GM23338 (cell line): ENCODE data around the gene DNAAF5. TPM values are rescaled to one million over a fixed set of nuclear protein-coding genes. Genes with fewer than 3 reads are reported as not detected.

Experiments
- ATAC-seq: fragments of 200-7000 bp; cut with Tn5 transposase; 3 replicates; pipeline ENCODE4 v1.9.1; 2020
- DNase-seq: peaks from one replicate; pipeline ENCODE4 v3.0.0-alpha.2; 2015; ENCODE audit warnings: low spot score
- H2AFZ ChIP-seq: fragments of 200-600 bp; sonication (generic); 2 replicates; pipeline ENCODE4 v1.8.0; 2016; ENCODE audit warnings: antibody characterized with exemption, mild to moderate bottlenecking, moderate library complexity
- H3F3A ChIP-seq: fragments of 200-600 bp; sonication (generic); replicated peaks from 2 replicates; pipeline ENCODE4 v1.8.0; 2017; ENCODE audit warnings: antibody characterized with exemption, mixed run types, low read depth
- H3K27ac ChIP-seq: fragments of 200-600 bp; sonication (generic); 2 replicates; pipeline ENCODE4 v1.6.1; 2016; ENCODE audit warnings: low read depth
- H3K27me3 ChIP-seq: fragments of 200-600 bp; sonication (generic); 2 replicates; pipeline ENCODE4 v1.8.0; 2016; ENCODE audit warnings: mild to moderate bottlenecking, mixed run types, moderate library complexity; ENCODE audit not compliant: insufficient read depth
- H3K36me3 ChIP-seq: fragments of 200-600 bp; sonication (generic); 2 replicates; pipeline ENCODE4 v1.8.0; 2016; ENCODE audit warnings: mild to moderate bottlenecking; ENCODE audit not compliant: insufficient read depth
- H3K4me1 ChIP-seq: fragments of 200-600 bp; sonication (generic); 2 replicates; pipeline ENCODE4 v1.8.0; 2016; ENCODE audit warnings: mild to moderate bottlenecking, moderate library complexity; ENCODE audit not compliant: insufficient read depth
- H3K4me2 ChIP-seq: fragments of 200-600 bp; sonication (generic); 2 replicates; pipeline ENCODE4 v1.7.1; 2017; ENCODE audit warnings: mixed run types
- H3K4me3 ChIP-seq: fragments of 200-600 bp; sonication (generic); 2 replicates; pipeline ENCODE4 v1.6.1; 2016; ENCODE audit warnings: mixed run types
- H3K79me2 ChIP-seq: fragments of 200-600 bp; sonication (generic); replicated peaks from 2 replicates; pipeline ENCODE4 v1.8.0; 2017; ENCODE audit warnings: mild to moderate bottlenecking; ENCODE audit not compliant: insufficient read depth
- H3K9me2 ChIP-seq: fragments of 200-600 bp; sonication (generic); 2 replicates; pipeline ENCODE4 v1.8.0; 2017; ENCODE audit not compliant: insufficient read depth
- H4K20me1 ChIP-seq: fragments of 200-600 bp; sonication (generic); replicated peaks from 2 replicates; pipeline ENCODE4 v1.8.0; 2017; ENCODE audit warnings: mild to moderate bottlenecking; ENCODE audit not compliant: insufficient read depth
- H3K27ac Mint-ChIP-seq: 2 replicates; pipeline ENCODE4 v1.8.0; 2020; ENCODE audit warnings: inconsistent platforms, mild to moderate bottlenecking, moderate library complexity, mixed read lengths
- H3K27me3 Mint-ChIP-seq: 3 replicates; pipeline ENCODE4 v1.8.0; 2022; ENCODE audit warnings: low read depth, mild to moderate bottlenecking, moderate library complexity, mixed read lengths, inconsistent platforms; ENCODE audit not compliant: insufficient read depth, poor library complexity
- H3K36me3 Mint-ChIP-seq: 3 replicates; pipeline ENCODE4 v1.8.0; 2021; ENCODE audit warnings: low read depth, mild to moderate bottlenecking, inconsistent platforms, moderate library complexity, mixed read lengths
- H3K4me1 Mint-ChIP-seq: 3 replicates; pipeline ENCODE4 v1.8.0; 2020; ENCODE audit warnings: mild to moderate bottlenecking, inconsistent platforms, mixed read lengths
- H3K4me3 Mint-ChIP-seq: 3 replicates; pipeline ENCODE4 v1.8.0; 2021; ENCODE audit warnings: moderate library complexity, mild to moderate bottlenecking, inconsistent platforms, mixed read lengths
- H3K9me3 Mint-ChIP-seq: 3 replicates; pipeline ENCODE4 v1.8.0; 2020; ENCODE audit warnings: moderate library complexity, mild to moderate bottlenecking, inconsistent platforms, mixed read lengths
- CREB1 ChIP-seq: fragments of 250-450 bp; sonication (Bioruptor Pico); IDR thresholded peaks from 2 replicates; pipeline ENCODE4 v1.5.0; 2020; ENCODE audit warnings: low read depth, mild to moderate bottlenecking, moderate library complexity
- EZH2 ChIP-seq: fragments of 200-600 bp; sonication (generic); IDR thresholded peaks from one replicate; pipeline ENCODE4 v1.8.0; 2017; ENCODE audit warnings: antibody characterized with exemption, mild to moderate bottlenecking, low read depth; ENCODE audit not compliant: unreplicated experiment
- EZH2phosphoT487 ChIP-seq: fragments of 200-600 bp; sonication (generic); IDR thresholded peaks from one replicate; pipeline ENCODE4 v1.8.1; 2018; ENCODE audit warnings: antibody characterized with exemption; ENCODE audit not compliant: unreplicated experiment
- JUNB ChIP-seq: IDR thresholded peaks from one replicate; pipeline ENCODE4 v1.6.1; 2016; ENCODE audit warnings: antibody characterized with exemption; ENCODE audit not compliant: unreplicated experiment
- NANOG ChIP-seq: IDR thresholded peaks from 2 replicates; pipeline ENCODE4 v1.6.1; 2016; ENCODE audit warnings: antibody characterized with exemption, borderline replicate concordance
- POLR2AphosphoS5 ChIP-seq: IDR thresholded peaks from 2 replicates; pipeline ENCODE4 v1.6.1; 2016; ENCODE audit warnings: antibody characterized with exemption, low read depth
- STAT1 ChIP-seq: IDR thresholded peaks from one replicate; pipeline ENCODE4 v1.6.1; 2016; ENCODE audit warnings: antibody characterized with exemption; ENCODE audit not compliant: unreplicated experiment
- ZNF114 ChIP-seq: fragments of 250-450 bp; sonication (Bioruptor Pico); IDR thresholded peaks from 2 replicates; pipeline ENCODE4 v1.5.0; 2020; ENCODE audit warnings: mild to moderate bottlenecking, moderate library complexity
- ZNF331 ChIP-seq: fragments of 250-450 bp; sonication (Bioruptor Pico); IDR thresholded peaks from 2 replicates; pipeline ENCODE4 v1.5.0; 2020; ENCODE audit warnings: low read depth, mild to moderate bottlenecking, moderate library complexity
- polyA plus RNA-seq: library from polyadenylated mRNA; unstranded; fragments of >200 nt; fragmentation: Nextera tagmentation; extraction: Ambion mirVana; gene quantifications from 2 replicates; pipeline ENCODE4 v1.2.1, GENCODE V29; 2016
- total RNA-seq: library from RNA; depleted of rRNA; stranded (reverse); fragments of >200 nt; shearing (Covaris generic); gene quantifications from 2 replicates; pipeline ENCODE4 v1.2.3, GENCODE V29; 2014
- TF ChIP-seq, protein P1 (sequence below), 2 experiments: fragments of 200-600 bp in 1 of 2; sonication (generic) in 1 of 2; conservative IDR thresholded peaks; 2 replicates each; pipeline versions ENCODE4 v1.5.1 to v1.6.1; 2016 to 2017; ENCODE audit warnings: antibody characterized with exemption in 2 of 2, low read depth in 2 of 2, mild to moderate bottlenecking in 2 of 2, moderate library complexity in 1 of 2
- TF ChIP-seq, protein P2 (sequence below): IDR thresholded peaks from 2 replicates; pipeline ENCODE4 v1.6.1; 2016; ENCODE audit warnings: antibody characterized with exemption
- TF ChIP-seq, protein P3 (sequence below): fragments of 250-450 bp; sonication (Bioruptor Pico); IDR thresholded peaks from 2 replicates; pipeline ENCODE4 v1.5.0; 2020; ENCODE audit warnings: mild to moderate bottlenecking, moderate library complexity
- TF ChIP-seq, protein P4 (sequence below): IDR thresholded peaks from one replicate; pipeline ENCODE4 v1.6.1; 2018; ENCODE audit warnings: antibody characterized with exemption; ENCODE audit not compliant: unreplicated experiment

The DNAAF5 gene
- total and polyA plus RNA-seq, 2 experiments from 2014 or later, result 20.4 to 86.7 TPM

DNA sequence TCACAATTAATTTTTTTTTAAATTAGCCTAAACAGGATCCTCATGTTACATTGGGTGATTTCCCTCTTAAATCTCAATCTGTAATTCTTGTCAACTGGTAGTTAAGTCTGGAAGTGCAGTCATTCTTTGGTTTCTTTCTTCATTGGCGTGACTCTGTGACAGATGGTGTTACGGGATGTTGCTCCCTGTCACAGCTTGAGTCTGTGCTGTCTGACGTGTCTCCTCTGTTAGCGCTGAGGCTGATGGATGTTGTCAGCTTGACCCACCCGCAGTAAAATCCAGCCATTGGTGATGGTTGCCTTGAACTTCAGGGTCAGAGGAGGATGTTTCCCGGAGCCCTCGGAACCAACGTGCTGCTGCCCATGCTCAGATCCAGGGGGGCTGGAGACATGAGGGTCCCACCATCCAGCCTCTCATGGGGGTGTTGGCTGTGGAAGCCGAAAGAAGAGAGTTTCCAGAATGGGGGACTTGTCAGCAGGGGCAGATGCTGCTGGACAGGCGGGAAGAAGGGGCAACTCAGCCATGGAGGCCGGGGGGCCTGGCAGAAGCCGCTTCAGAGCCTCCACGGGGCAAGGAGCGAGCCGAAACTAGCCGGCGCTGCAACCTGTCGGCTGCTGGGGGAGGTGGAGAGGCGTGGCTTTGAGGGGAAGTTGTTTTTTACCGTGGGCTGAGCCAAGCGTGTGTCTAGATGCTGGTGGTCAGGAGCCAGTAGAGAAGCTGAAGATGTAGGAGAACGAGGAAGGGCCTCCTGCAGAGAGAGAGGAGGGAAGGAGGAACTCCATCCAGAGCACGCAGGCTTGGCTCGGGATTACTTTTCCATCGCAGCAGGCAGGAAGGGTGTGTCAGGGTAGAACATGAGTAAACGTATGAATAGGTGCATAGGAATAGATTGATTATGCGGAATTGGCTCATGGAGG is 109.2 kb downstream of the DNAAF5 start:
- H3K27ac Mint-ChIP-seq, result no peak overlapping the region
- peaks cover 6% of the 10 kb centered on the region for H3K27me3 Mint-ChIP-seq
- Histone ChIP-seq H2AFZ (no peak overlapping the region), H3K27me3 (no peaks in the 10 kb centered on the region), H4K20me1 (peaks cover 59% of the 10 kb centered on the region), H3K36me3 (peaks cover 6% of the 10 kb centered on the region; the same call in 1 of the 2 replicates), H3K9me2 (no peaks in the 10 kb centered on the region), H3F3A (no peaks in the 10 kb centered on the region), H3K4me1 (peaks cover 9% of the 10 kb centered on the region; the same call in 1 of the 2 replicates), H3K4me2 (no peak overlapping the region), H3K79me2 (peaks cover 88% of the 10 kb centered on the region), H3K4me3 (no peak overlapping the region), H3K27ac (peak overlapping the region; percentile 61; the same call in 1 of the 2 replicates)
- TF ChIP-seq CREB1 (CRISPR knock-in tag), result no peak
- TF ChIP-seq, protein P1, sequence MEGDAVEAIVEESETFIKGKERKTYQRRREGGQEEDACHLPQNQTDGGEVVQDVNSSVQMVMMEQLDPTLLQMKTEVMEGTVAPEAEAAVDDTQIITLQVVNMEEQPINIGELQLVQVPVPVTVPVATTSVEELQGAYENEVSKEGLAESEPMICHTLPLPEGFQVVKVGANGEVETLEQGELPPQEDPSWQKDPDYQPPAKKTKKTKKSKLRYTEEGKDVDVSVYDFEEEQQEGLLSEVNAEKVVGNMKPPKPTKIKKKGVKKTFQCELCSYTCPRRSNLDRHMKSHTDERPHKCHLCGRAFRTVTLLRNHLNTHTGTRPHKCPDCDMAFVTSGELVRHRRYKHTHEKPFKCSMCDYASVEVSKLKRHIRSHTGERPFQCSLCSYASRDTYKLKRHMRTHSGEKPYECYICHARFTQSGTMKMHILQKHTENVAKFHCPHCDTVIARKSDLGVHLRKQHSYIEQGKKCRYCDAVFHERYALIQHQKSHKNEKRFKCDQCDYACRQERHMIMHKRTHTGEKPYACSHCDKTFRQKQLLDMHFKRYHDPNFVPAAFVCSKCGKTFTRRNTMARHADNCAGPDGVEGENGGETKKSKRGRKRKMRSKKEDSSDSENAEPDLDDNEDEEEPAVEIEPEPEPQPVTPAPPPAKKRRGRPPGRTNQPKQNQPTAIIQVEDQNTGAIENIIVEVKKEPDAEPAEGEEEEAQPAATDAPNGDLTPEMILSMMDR (conservative IDR thresholded peaks at IDR 0.05; ENCODE audit: low read depth in 2 of 2), result no peak
- TF ChIP-seq, protein P2, sequence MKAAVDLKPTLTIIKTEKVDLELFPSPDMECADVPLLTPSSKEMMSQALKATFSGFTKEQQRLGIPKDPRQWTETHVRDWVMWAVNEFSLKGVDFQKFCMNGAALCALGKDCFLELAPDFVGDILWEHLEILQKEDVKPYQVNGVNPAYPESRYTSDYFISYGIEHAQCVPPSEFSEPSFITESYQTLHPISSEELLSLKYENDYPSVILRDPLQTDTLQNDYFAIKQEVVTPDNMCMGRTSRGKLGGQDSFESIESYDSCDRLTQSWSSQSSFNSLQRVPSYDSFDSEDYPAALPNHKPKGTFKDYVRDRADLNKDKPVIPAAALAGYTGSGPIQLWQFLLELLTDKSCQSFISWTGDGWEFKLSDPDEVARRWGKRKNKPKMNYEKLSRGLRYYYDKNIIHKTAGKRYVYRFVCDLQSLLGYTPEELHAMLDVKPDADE, result no peak
- no peak for TF ChIP-seq STAT1
- no peak for TF ChIP-seq ZNF114 (CRISPR knock-in tag)
- TF ChIP-seq, protein P3, sequence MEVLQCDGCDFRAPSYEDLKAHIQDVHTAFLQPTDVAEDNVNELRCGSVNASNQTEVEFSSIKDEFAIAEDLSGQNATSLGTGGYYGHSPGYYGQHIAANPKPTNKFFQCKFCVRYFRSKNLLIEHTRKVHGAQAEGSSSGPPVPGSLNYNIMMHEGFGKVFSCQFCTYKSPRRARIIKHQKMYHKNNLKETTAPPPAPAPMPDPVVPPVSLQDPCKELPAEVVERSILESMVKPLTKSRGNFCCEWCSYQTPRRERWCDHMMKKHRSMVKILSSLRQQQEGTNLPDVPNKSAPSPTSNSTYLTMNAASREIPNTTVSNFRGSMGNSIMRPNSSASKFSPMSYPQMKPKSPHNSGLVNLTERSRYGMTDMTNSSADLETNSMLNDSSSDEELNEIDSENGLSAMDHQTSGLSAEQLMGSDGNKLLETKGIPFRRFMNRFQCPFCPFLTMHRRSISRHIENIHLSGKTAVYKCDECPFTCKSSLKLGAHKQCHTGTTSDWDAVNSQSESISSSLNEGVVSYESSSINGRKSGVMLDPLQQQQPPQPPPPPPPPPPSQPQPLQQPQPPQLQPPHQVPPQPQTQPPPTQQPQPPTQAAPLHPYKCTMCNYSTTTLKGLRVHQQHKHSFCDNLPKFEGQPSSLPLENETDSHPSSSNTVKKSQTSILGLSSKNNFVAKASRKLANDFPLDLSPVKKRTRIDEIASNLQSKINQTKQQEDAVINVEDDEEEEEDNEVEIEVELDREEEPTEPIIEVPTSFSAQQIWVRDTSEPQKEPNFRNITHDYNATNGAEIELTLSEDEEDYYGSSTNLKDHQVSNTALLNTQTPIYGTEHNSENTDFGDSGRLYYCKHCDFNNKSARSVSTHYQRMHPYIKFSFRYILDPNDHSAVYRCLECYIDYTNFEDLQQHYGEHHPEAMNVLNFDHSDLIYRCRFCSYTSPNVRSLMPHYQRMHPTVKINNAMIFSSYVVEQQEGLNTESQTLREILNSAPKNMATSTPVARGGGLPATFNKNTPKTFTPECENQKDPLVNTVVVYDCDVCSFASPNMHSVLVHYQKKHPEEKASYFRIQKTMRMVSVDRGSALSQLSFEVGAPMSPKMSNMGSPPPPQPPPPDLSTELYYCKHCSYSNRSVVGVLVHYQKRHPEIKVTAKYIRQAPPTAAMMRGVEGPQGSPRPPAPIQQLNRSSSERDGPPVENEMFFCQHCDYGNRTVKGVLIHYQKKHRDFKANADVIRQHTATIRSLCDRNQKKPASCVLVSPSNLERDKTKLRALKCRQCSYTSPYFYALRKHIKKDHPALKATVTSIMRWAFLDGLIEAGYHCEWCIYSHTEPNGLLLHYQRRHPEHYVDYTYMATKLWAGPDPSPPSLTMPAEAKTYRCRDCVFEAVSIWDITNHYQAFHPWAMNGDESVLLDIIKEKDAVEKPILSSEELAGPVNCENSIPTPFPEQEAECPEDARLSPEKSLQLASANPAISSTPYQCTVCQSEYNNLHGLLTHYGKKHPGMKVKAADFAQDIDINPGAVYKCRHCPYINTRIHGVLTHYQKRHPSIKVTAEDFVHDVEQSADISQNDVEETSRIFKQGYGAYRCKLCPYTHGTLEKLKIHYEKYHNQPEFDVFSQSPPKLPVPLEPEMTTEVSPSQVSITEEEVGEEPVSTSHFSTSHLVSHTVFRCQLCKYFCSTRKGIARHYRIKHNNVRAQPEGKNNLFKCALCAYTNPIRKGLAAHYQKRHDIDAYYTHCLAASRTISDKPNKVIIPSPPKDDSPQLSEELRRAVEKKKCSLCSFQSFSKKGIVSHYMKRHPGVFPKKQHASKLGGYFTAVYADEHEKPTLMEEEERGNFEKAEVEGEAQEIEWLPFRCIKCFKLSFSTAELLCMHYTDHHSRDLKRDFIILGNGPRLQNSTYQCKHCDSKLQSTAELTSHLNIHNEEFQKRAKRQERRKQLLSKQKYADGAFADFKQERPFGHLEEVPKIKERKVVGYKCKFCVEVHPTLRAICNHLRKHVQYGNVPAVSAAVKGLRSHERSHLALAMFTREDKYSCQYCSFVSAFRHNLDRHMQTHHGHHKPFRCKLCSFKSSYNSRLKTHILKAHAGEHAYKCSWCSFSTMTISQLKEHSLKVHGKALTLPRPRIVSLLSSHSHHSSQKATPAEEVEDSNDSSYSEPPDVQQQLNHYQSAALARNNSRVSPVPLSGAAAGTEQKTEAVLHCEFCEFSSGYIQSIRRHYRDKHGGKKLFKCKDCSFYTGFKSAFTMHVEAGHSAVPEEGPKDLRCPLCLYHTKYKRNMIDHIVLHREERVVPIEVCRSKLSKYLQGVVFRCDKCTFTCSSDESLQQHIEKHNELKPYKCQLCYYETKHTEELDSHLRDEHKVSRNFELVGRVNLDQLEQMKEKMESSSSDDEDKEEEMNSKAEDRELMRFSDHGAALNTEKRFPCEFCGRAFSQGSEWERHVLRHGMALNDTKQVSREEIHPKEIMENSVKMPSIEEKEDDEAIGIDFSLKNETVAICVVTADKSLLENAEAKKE, result no peak
- TF ChIP-seq JUNB, result no peak
- TF ChIP-seq, protein P4, sequence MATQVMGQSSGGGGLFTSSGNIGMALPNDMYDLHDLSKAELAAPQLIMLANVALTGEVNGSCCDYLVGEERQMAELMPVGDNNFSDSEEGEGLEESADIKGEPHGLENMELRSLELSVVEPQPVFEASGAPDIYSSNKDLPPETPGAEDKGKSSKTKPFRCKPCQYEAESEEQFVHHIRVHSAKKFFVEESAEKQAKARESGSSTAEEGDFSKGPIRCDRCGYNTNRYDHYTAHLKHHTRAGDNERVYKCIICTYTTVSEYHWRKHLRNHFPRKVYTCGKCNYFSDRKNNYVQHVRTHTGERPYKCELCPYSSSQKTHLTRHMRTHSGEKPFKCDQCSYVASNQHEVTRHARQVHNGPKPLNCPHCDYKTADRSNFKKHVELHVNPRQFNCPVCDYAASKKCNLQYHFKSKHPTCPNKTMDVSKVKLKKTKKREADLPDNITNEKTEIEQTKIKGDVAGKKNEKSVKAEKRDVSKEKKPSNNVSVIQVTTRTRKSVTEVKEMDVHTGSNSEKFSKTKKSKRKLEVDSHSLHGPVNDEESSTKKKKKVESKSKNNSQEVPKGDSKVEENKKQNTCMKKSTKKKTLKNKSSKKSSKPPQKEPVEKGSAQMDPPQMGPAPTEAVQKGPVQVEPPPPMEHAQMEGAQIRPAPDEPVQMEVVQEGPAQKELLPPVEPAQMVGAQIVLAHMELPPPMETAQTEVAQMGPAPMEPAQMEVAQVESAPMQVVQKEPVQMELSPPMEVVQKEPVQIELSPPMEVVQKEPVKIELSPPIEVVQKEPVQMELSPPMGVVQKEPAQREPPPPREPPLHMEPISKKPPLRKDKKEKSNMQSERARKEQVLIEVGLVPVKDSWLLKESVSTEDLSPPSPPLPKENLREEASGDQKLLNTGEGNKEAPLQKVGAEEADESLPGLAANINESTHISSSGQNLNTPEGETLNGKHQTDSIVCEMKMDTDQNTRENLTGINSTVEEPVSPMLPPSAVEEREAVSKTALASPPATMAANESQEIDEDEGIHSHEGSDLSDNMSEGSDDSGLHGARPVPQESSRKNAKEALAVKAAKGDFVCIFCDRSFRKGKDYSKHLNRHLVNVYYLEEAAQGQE, result no peak
- TF ChIP-seq EZH2, result no peak
- TF ChIP-seq NANOG, result no peak
- TF ChIP-seq EZH2phosphoT487, result no peak
- TF ChIP-seq ZNF331, result no peak
- TF ChIP-seq POLR2AphosphoS5, result no peak
- DNase-seq, result no peak
- no peaks in the 10 kb centered on the region for H3K9me3 Mint-ChIP-seq
- no peak for ATAC-seq
- H3K36me3 Mint-ChIP-seq, result peaks cover 45% of the 10 kb centered on the region
- peaks cover 25% of the 10 kb centered on the region for H3K4me1 Mint-ChIP-seq
- H3K4me3 Mint-ChIP-seq, result no peak overlapping the region
